GM19043 (cell line): ENCODE measurements around the gene MTR.
"Not testable (repeated sequence)": the region's sequence is repeated elsewhere in the genome, so short reads cannot be mapped to it uniquely, and the experiment has no call there.

ENCODE experiments used
- ATAC-seq: cut with Tn5 transposase; IDR thresholded peaks from one replicate; pipeline ENCODE4 v1.9.1; 2021; ENCODE audit warnings: low read depth; ENCODE audit not compliant: unreplicated experiment

MTR gene

DNA sequence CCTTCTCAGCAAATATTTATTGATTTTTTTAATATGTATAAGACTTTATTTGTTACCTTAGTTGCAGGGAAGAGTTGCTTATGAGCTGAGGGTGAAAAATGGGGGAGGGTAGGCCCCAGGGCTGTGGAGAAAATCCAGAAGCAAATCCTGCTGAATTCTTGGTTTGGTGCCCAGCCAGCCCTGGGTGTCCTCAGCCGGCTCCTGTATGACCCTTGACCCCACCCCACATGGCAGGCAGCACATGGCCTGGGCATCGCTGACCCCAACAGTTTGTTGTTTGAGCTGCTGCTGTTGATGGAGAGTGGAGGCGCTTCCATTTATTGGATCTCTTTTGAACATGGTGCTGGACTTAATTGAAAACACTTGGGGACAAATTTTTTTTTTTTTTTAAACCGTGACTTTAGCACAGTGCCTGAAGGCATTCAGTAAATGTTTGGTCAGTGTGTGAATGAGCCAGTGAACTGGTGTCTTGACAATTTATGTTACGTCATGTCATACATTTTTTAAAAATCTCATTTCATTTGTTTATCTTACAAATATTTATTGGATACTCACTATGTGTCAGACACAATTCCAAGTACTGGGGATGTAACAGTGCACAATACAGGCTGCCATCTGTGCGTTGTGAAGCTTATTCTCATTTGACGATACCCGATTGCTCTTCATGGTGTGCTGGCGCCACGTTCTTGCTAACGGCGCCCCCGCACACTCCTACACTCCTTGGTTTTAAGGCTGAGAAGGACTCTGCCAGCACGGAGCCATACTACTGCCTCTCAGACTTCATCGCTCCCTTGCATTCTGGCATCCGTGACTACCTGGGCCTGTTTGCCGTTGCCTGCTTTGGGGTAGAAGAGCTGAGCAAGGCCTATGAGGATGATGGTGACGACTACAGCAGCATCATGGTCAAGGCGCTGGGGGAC is 98.8 kb downstream of the MTR start:
- ATAC-seq, result no peak

DNA sequence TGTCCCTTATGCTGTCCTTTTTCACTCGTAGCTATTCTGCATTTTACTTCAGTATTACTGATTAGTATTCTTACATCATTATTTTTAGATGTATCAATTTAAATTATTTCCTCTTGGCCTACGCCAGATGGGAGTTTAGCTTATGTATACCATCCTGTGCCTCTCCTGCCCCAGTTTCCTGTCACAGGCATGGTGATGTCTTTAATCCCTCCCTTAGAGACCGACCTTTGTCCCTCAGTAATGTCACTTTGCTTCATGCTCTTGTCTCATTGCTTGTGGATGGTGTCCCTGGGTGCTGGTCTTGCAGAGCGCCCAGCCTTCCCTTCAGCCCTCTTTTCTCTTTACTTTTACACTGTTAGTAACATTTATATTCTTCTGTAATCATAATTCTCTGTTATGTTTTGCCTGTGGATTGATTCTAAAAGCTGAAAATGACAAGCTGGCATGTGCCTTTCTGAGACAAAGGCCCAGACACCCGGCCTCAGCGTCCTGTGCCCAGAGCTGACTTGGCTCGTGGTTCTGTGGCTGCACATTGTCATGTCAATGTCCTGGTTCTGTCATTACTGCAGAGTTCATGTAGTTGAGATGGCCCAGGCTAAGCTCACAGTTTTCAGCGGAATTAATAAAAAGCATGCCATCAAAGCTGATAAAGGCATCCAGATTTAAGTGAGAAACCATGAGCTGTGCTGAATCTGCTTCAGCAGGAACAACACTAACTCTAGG is 100.7 kb downstream of the MTR start:
- ATAC-seq, result no peak

DNA sequence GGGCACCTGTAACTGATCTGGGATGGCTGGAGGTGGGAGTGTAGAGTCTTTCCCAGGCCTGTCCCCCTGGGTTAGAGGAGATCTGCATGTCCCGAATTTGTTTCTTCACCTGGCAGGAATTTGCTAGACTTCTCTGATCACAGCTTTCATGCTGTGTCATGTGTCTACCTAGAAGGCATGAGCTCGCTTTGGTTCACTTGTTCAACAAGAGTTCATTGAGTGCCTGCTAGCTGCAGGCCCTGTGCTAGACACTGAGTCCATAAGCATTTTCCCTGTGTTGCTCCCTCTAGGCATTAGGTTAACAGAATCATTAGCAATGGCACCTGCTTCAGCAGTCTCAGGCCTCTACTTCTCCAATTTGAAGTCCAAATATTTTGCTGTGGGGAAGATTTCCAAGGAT is 101.6 kb downstream of the MTR start:
- ATAC-seq, result no peak

- no peak for ATAC-seq
These were observed 110.0 kb downstream of the MTR start for GRCh38 chr1:236904892-236905741.

DNA sequence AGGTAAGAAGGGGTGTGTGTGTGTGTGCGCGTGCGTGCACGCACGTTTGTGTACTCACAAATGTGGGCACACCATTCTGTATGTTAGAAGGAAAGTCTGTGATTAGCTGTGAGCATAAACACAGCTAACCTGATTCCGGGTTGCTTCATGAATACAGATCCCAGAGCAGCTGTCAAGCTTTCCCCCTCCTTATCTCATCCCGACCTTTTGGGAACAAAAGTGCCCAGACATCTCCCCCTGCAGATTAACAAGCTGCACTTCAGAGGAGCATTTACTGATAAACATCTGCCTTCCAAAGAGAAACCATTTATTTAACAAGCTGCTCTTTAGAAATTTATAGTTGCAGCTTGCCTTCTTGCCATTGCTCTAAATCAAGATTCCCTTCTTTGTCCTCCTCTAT is 112.1 kb downstream of the MTR start:
- no peak for ATAC-seq

- no peak for ATAC-seq
These were observed 113.6 kb downstream of the MTR start for GRCh38 chr1:236908669-236909068.

GRCh38 chr1:236911047-236911446 is 116.0 kb downstream of the MTR start:
- ATAC-seq, result not testable (repeated sequence)

- no peak for ATAC-seq
These were observed 118.4 kb downstream of the MTR start for GRCh38 chr1:236913371-236914037.

- ATAC-seq, result no peak
These were observed 119.3 kb downstream of the MTR start for GRCh38 chr1:236914375-236914774.

- no peak for ATAC-seq
These were observed 121.2 kb downstream of the MTR start for GRCh38 chr1:236916131-236916800.

DNA sequence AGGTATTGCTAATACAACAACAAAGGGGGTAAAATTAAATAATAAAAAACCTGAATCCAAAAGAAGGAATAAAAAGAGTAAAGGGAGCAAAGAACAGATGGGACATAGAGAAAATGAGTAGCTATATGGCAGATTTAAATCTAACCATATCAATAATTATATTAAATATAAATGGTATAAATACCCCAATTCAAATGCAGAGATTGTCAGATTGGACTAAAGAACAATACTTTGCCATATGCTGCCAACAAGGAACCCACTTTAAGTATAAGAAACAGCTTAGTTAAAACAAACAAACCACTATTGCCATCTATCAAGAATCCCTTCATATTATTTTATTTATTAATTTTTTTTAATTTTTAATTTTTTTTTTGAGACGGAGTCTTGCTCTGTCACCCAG is 122.4 kb downstream of the MTR start:
- no peak for ATAC-seq

DNA sequence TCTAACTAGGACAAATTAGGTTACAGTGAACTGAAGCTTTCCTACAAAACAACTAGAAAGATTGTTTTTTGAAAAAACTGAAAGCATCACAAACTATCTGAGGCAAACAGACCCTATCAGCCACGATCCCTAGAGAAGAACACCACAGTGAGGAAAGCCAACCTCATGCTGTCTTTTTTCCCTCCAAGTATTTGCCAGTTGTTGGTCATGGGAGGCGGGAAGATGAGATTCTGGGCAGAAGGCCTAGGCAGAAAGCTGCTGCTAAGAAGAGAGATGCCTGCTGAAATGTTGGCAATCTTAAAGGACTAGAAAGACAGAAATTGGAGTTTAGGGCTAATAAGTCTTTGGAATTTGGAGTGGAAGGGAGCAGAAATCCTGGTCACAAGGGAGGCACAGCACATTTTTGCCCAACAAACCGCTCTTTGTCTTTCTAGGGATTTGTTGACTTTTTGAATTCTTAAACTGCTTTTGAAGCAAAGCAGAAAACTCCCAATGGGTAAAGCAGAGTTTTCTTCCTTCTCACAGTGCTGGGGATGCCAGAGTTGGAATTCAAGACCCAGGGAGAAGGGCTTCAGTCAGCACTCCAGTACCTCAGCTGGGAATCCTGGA is 125.3 kb downstream of the MTR start:
- no peak for ATAC-seq

DNA sequence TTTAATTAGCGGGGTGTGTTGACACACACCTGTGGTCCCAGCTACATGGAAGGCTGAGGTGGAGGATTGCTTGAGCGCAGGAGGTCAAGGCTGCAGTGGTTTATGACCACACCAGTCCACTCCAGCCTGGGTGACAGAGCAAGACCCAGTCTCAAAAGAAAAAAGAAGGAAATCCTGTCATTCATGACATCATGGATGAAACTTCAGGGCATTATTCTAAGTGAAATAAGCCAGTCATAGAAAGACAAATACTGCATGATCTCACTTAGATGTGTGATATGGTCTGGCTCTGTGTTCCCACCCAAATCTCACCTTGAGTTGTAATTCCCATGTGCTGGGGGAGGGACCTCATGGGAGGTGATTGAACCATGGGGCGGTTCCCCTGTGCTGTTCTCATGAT is 126.5 kb downstream of the MTR start:
- ATAC-seq, result no peak

DNA sequence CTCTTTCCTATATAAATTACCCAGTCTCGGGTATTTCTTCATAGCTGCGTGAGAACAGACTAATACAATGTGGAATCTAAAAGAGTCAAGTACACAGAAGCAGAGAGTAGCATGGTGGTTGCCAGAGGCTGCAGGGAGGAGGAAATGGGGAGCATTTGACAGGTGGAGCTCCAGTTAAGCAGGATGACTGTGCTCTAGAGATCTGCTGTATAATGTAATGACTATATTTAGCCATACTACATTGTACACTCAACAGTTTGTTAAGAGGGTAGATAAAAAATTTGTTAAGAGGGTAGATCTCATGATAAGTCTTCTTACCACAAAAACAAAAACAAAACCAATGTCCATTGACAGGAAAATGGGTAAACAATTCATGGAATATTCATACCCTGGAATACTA is 127.1 kb downstream of the MTR start:
- ATAC-seq, result no peak

DNA sequence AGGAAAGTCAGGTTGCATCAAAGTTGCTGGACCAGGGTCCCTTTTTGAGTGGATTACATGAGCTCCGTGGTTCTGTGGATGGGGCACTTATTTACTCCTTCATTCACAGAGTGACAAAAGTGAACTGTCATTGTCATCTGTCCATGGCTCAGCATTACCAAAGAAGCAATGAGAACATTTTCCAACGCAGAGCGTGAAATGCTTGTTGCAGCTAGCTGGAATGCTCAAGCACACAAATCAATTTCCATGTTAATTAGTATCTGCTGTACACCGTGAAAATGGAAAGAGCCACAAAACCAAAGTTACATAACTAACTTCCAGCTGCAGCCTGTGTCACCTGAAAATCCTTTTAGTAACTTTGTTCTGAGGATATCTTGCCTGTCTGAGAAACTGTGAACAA is 130.3 kb downstream of the MTR start:
- no peak for ATAC-seq

GRCh38 chr1:236930503-236930902 is 135.4 kb downstream of the MTR start:
- ATAC-seq, result no peak

- no peak for ATAC-seq
These were observed 143.7 kb downstream of the MTR start for GRCh38 chr1:236938760-236939159.

DNA sequence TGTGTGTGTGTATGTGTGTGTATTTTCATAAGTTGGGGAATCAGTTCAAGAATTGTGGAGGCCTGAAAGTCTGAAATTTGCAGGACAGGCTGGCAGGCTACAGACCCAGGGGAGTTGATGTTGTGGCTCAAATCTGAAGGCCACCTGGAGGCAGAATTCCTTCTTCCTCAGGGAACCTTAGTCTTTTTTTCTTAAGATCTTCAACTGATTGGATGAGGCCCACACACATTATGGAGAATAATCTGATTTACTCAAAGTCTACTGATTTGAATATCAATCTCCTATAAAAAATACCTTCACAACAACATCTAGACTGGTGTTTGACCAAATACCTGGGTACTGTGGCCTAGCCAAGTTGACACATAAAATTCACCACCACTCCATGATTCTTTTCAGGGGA is 147.3 kb downstream of the MTR start:
- no peak for ATAC-seq

DNA sequence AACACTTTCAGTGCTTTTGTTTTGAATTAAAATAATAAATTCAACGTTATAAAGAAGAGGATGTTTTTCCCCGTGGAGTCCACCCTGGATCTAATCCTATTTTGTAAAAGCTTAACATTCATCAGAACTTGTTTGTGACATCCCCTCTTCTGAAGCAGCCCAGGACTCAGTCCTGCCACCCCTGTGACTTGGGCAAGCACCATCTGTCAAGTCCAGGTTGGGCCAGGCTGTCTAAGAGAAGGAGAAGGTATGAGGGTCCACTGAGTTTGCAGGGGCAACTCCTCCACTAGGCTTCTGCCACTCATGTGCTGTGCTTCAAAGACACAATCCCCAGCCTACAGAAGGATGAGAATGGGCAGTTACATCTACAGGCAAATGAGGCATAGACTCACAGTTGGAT is 149.5 kb downstream of the MTR start:
- no peak for ATAC-seq

DNA sequence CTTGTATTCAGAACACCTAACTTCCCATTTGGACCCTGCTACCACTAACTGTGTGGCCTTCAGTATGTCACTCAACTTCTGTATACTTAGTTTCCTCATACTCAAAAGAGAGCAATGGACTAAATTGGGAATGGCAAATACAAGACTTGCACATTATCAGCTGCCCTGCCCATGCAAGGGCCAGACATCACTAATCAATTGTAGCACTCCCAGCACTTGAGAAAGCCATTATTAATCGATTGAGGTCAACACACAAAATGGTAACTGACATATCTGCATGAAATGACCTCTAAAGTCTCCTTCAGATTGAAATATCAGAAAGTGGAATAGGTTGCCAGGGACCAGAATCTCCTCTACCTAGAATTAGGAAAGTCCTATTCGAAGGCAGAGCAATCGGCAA is 149.9 kb downstream of the MTR start:
- no peak for ATAC-seq
